GM18505 (cell line): ENCODE results near the gene TSHZ2.
"Not testable (repeated sequence)": the region's sequence is repeated elsewhere in the genome, so short reads cannot be mapped to it uniquely, and the experiment has no call there.

ENCODE experiments used
- ATAC-seq: cut with Tn5 transposase; IDR thresholded peaks from one replicate; pipeline ENCODE4 v1.9.1; 2021; ENCODE audit not compliant: unreplicated experiment
- POLR2A ChIP-seq: IDR thresholded peaks from 4 replicates; pipeline ENCODE4 v1.6.1; 2011; ENCODE audit warnings: borderline replicate concordance; ENCODE audit not compliant: insufficient read depth, insufficient read length; ENCODE audit errors: extremely low read depth

Gene TSHZ2

DNA sequence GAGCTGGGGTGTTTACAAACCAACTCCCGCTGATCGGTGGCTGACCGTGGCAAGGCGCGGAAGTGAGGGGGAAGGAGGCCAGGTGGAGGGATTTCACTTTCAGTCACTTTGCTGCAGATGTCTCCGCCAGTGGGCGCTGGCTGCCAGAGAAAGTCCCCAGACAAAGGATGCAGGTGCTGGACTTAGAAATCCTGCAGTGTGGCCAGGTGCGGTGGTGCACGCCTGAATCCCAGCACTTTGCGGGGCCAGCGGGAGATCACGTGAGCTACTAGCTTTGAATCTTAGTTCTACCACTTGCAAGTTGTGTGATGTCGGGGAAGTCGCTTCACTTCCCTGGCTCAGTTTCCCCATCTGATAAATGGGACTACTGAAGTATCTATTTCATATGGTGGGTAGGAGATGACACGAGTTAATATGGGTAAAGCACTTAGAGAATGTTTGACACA, 441.1 kb downstream of the TSHZ2 start:
- ATAC-seq = peak; percentile 64
- TF ChIP-seq POLR2A = no peak

DNA sequence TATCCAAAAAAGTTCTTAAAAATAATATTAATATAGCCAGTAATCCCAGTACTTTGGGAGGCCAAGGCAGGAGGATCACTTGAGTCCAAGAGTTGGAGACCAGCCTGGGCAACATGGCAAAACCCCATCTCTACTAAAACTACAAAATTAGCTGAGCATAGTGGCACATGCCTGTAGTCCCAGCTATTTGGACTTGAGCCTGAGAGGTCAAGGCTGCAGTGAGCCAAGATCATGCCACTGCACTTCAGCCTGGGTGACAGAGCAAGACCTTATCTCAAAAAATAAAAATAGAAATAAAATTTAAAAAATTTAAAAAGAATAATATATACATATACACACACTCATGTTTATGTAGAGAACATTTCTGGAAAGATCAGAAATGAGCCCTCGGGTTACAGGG, 441.7 kb downstream of the TSHZ2 start:
- not testable (repeated sequence) for ATAC-seq

DNA sequence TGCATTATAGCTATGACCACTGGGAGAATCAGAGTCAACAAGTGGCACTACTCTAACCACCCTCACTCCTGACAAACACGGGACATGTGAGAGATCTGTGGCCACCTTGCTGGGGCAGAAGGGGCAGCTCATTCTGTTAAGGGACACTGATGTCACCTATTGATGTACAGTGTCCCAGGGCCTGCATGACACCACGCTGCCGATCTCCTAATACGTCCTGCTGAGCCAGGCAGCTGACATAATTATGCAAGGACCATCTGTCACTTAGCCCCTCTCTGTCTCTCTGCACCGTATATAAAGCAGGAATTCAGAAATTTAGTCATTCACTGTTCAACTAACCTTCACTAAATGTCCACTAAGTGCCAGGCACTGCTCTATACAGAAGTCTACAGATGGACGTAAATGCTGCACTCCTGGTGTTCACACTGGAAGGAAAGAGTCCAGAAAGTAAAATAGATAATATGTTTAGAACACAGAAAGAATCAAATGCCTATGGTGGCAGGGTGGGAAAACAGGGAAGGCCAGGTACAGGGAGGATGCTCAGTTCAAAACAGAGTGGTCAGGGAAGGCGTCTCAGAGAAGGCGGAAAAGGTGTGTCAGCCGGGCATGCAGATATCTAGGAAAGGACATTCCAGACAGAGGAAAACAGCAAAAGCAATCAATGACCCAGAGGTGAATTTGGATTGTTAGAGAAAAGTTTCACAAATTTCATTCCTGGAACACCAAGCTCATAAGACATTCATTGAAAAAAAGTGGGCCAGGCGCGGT, 447.7 kb downstream of the TSHZ2 start:
- TF ChIP-seq POLR2A = no peak
- no peak for ATAC-seq

DNA sequence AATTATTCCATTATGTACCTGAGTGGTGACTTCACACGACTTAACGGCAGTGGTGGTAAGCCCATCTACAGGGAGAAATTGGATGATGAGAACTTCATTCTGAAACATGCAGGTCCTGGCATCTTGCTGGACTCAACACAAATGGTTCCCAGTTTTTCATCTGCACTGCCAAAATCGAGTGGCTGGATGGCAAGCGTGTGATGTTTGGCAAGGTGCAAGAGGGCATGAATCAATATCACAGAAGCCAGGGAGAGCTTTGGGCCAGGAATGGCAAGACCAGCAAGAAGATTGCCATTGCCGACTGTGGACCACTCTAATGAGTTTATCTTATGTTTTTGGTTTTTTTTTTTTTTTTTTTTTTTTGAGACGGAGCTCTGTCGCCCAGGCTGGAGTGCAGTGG, 449.2 kb downstream of the TSHZ2 start:
- no peak for TF ChIP-seq POLR2A
- ATAC-seq = no peak

DNA sequence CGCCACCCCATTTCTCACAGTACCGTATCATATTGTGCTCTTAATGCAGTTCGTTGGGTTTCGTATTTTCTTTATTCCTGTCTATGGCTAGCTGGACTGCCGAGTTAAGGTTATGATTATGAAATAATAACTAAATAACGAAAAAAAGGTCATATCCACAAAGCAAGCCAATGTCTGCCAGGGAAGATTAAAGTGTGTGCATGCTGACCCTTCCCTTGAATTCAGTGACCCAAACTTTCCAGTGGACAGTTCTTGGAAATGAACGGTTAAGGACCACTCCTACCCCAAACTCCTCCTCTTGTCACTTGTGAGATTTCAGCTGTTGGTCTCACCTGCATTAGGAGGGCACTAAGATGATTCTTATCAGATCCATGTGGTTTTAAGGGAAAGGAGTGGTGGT, 449.9 kb downstream of the TSHZ2 start:
- no peak for TF ChIP-seq POLR2A
- no peak for ATAC-seq

DNA sequence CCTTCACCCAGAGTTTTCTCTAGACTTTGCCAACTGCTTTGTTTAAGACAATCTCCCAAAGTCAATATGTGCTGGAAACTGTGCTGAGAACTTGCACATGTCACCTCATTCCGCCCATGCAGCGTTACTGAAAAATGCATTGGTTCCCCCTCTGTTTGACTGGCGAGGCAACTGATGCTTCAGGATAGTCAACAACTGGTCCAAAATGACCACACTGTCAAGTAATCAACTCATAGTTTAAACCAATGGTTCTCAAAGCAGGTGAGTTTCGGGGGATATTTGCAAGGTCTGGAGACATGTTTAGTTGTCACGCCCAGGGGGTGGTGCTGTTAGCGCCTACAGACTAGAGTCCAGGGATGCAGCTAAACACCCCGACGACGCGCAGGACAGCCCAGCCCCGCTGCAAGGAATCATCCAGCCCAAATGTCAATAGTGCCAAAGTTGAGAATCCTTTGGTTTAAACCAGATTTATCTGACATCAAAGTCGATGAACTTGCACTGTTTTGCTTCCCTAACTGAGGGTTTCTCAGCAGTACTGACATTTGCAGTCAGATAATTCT, 451.5 kb downstream of the TSHZ2 start:
- no peak for TF ChIP-seq POLR2A
- ATAC-seq = no peak

DNA sequence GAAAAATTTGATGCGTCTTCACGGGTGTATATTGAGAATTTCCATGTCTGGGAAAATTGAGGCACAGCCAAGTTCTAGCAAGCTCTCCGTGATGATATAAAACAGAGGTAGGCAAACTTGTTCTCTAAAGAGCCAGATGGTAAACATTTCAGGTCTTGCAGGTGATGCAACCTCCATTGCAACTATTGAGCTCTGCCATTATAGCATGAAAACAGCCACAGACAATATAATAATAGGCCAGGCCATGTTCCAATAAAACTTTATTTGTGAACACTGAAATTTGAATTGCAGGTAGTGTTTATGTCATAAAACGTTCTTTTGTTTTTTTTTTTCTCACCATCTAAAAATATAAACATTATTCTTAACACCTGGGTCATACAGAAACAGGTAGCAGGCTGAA, 453.3 kb downstream of the TSHZ2 start:
- TF ChIP-seq POLR2A = no peak
- no peak for ATAC-seq

DNA sequence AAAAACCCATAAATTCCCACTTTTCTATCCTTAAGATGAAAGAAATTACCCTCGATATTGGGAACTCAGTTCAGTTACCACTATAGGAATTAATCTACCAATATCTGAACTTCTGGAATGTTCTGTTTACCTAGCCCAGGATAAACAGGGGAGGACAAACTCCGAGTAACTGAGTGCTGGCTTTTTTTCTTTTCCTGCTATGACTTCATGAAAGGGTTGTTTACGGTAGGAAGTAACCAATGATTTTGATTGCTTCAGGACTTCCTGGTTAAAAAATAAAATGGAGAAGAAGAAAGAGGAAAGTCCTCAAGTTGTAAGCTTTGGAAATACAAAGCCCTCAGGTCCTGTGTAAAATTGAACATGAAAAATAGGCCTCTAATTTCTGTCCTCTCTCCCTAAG, 453.8 kb downstream of the TSHZ2 start:
- no peak for TF ChIP-seq POLR2A
- no peak for ATAC-seq

DNA sequence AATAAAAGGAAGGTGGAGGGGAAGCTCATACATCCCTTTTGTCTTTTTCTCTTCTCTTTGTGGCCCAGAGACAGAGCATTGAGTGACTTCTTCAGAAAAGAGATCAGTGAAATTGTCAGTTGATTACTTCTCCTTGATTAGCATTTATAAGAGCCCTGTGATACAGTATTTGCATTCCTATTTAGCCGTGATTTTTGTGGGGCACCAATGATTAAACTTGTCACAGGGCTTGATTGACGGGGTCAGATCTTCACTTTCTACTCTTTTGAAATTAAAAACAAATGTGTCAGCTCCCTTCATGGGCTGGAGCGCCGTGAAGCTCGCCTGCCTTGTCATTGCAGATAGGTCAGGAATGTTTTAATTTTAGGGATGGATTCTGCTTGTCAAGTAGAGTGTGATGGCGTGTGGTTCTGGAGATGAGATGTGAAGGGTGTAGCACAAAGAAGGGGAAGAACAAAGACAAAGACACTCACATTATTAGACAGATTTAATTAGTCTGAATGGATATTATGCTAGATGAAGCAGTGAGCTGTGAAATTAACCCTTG, 454.7 kb downstream of the TSHZ2 start:
- no peak for TF ChIP-seq POLR2A
- ATAC-seq = no peak

DNA sequence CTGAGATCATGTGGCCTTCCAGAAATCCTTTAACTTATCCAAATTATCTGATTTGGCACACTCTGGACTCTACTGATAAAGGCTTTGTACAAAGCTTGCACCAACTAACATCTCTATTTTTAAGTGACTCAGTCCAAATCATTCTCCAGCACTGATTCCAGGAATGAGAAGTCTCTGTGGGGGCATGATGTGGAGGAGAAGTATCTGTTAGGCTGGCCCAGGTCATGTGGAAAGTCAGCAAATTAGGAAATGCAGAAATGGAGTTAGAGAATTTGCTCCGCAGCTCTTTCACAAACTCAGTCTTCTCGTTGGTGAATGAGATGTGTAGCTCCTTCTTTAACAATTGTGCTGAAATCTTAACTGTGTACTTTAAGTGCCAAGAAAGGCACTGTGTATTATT, 455.8 kb downstream of the TSHZ2 start:
- TF ChIP-seq POLR2A = no peak
- ATAC-seq = no peak

DNA sequence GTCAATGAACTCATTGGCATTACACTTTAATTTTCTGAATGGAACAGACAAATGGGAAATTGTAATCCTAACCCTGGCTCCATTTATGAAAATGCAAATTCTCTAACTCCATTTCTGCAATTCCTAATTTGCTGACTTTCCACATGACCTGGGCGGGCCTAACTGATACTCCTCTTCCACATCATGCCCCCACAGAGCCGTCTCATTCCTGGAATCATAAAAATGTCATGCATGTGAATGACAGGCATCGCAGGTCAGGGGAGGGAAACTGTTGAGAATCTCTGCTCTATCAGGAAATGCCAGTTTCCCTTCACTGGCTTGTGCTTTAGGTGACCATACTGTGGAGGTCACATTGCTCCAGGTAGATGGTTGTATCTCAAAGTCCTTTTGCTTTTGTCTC, 456.4 kb downstream of the TSHZ2 start:
- no peak for ATAC-seq
- TF ChIP-seq POLR2A = no peak

DNA sequence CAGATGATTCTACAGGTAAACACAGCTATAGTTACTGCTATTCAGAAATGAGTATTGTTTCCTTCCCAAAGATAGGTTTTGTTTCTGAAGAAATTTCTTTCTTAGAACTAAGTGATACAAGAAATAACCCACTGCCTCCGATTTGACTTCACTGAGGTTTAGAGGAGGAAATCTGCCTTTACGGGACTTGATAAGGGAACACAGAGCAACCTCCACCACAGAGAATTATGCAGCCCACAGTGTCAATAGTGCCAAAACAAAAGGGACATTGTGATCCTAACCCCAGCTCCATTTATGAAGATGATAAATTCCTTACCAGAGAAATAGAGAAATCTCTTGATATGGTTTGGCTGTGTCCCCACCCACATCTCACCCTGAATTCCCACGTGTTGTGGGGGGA, 456.8 kb downstream of the TSHZ2 start:
- ATAC-seq = no peak
- no peak for TF ChIP-seq POLR2A

DNA sequence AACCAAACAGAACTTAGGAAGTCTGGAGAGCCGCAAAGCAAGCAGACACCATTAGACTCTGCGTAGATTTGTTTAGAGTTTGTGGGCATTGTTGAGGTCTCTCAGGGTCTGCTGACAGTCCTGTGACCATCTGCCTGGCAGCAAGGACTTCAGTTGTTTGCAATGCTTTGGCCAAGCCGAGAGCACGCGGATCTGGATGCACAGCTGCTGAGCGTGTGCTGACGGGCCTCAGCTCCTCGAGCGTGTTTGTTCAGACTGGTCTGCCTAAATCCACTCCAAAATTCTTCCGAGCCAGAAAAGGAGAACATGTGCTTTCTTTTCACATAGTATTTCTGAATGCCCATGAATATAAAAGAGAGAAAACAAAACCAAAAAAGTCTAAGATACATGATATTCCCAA, 462.5 kb downstream of the TSHZ2 start:
- no peak for TF ChIP-seq POLR2A
- no peak for ATAC-seq

DNA sequence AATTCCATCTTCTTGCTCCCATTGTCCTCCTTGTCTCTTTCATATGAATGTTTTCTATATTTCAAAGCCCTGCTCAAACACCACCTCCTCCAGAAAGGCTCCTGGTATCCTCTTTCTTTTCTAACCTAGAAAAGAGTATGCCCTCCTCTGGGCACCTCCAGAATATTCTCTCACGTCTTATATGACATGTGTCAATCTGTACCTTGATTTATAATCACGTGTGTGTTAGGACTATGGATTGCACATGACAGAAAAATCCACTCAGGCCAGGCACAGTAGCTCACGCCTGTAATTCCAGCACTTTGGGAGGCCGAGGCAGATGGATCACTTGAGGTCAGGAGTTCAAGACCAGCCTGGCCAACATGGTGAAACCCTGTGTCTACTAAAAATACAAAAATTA, 464.8 kb downstream of the TSHZ2 start:
- ATAC-seq = not testable (repeated sequence)

DNA sequence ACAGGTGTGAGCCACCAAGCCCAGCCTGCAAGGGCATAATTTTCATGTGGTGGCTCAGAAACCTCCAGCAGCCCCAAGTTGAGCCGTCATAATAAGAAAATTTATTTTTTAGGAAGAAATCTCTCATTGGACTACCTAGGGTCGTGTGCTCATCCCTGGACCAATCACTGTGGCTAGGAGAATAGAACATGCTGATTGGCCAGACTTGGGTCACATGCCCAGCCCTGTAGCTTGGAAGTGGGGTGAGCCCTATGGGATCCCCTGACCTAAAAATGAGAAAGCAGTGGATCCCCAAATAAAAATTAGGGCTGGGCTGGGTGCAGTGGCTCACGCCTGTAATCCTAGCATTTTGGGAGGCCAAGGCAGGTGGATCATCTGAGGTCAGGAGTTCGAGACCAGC, 466.2 kb downstream of the TSHZ2 start:
- ATAC-seq = no peak
- TF ChIP-seq POLR2A = no peak

DNA sequence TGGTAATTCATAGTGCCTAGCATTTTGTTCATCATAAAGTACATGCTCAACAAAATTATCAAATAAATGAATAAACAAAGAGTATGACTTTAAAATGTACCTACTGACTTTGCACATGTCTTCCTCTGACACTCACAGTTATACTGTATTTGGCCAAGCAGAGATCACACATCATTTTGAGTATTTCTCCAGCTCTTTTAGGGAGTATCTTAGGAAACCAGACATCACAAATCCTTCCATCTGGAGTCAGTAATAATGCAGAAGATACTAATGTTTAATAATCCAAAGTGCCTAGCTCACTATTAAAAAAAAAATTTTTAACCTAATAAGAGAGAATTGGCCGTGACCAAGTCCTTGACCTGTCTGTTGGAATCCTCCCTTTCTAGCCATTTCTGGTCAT, 466.9 kb downstream of the TSHZ2 start:
- TF ChIP-seq POLR2A = no peak
- no peak for ATAC-seq
